HG02884 (cell line): Measurements from ENCODE around the gene ATXN7L3.
A peak's percentile ranks its signal among the peaks of the same experiment; 100 is the strongest.

Experiments
- ATAC-seq: cut with Tn5 transposase; IDR thresholded peaks from one replicate; pipeline ENCODE4 v1.9.1; 2021; ENCODE audit warnings: mild to moderate bottlenecking, moderate library complexity; ENCODE audit not compliant: unreplicated experiment

ATXN7L3 gene

GRCh38 chr17:44203731-44204440 is 4.2 kb upstream of the ATXN7L3 start:
- no peak for ATAC-seq

- ATAC-seq = no peak
These were observed 3.1 kb upstream of the ATXN7L3 start for GRCh38 chr17:44202756-44203155.

- peak; percentile 3 for ATAC-seq
These were observed 933 bp upstream of the ATXN7L3 start for GRCh38 chr17:44200478-44201155.

- ATAC-seq = peak; percentile 2
These were observed 747 bp downstream of the ATXN7L3 start for GRCh38 chr17:44198721-44199552.

- ATAC-seq = no peak
These were observed 1.5 kb downstream of the ATXN7L3 start for GRCh38 chr17:44197980-44198720.

GRCh38 chr17:44197107-44197506 is 2.6 kb downstream of the ATXN7L3 start:
- no peak for ATAC-seq

GRCh38 chr17:44193326-44194084 is 6.2 kb downstream of the ATXN7L3 start:
- no peak for ATAC-seq

GRCh38 chr17:44192750-44193149 is 6.9 kb downstream of the ATXN7L3 start:
- no peak for ATAC-seq

- ATAC-seq = no peak
These were observed 7.7 kb downstream of the ATXN7L3 start for GRCh38 chr17:44191941-44192496.

- ATAC-seq = no peak
These were observed 8.3 kb downstream of the ATXN7L3 start for GRCh38 chr17:44191369-44191768.

- ATAC-seq = no peak
These were observed 9.2 kb downstream of the ATXN7L3 start for GRCh38 chr17:44190481-44190880.

- no peak for ATAC-seq
These were observed 10.9 kb downstream of the ATXN7L3 start for GRCh38 chr17:44188576-44189403.

GRCh38 chr17:44187131-44187899 is 12.4 kb downstream of the ATXN7L3 start:
- ATAC-seq = peak; percentile 36

GRCh38 chr17:44186307-44187130 is 13.2 kb downstream of the ATXN7L3 start, which contains the start of gene TMUB2:
TSS of gene TMUB2 (plus strand) at chr17:44186972. CDS start at chr17:44187709, 737 bp downstream.
- peak; percentile 84 for ATAC-seq

GRCh38 chr17:44184212-44184810 is 15.4 kb downstream of the ATXN7L3 start:
- ATAC-seq = no peak

- no peak for ATAC-seq
These were observed 16.7 kb downstream of the ATXN7L3 start for GRCh38 chr17:44183024-44183423.

- no peak for ATAC-seq
These were observed 21.6 kb downstream of the ATXN7L3 start for GRCh38 chr17:44178133-44178532.
